Testis (tissue), 2 donors: Measurements from ENCODE around the gene ARFGEF3.

Experiments
- CTCF ChIP-seq, 3 experiments: fragments of 450-650 bp in 2 of 3; fragments of 200-600 bp in 1 of 3; sonication (generic) in 1 of 3; IDR thresholded peaks; one replicate each; pipeline ENCODE4 v1.5.1; 2016 to 2019; ENCODE audit warnings: antibody characterized with exemption in 3 of 3, mild to moderate bottlenecking in 2 of 3, moderate library complexity in 1 of 3
- POLR2A ChIP-seq: fragments of 450-650 bp; IDR thresholded peaks from one replicate; pipeline ENCODE4 v1.6.1; 2017; ENCODE audit warnings: antibody characterized with exemption, mild to moderate bottlenecking, moderate library complexity

- TF ChIP-seq CTCF (IDR thresholded peaks at IDR 0.05) (no peak), POLR2A (no peak)
Measured at GRCh38 chr6:138290423-138290962, 128.8 kb downstream of the ARFGEF3 start.
